Activated CD4-positive, alpha-beta T cell treated with anti-CD3 and anti-CD28 coated beads, Interleukin-2, amount 50 U/mL, for 16 hours (primary cell): Measurements from ENCODE around the gene WDR91.

Experiments
- DNase-seq: peaks from one replicate; pipeline ENCODE4 v3.0.0-alpha.2; 2020

WDR91 gene

DNA sequence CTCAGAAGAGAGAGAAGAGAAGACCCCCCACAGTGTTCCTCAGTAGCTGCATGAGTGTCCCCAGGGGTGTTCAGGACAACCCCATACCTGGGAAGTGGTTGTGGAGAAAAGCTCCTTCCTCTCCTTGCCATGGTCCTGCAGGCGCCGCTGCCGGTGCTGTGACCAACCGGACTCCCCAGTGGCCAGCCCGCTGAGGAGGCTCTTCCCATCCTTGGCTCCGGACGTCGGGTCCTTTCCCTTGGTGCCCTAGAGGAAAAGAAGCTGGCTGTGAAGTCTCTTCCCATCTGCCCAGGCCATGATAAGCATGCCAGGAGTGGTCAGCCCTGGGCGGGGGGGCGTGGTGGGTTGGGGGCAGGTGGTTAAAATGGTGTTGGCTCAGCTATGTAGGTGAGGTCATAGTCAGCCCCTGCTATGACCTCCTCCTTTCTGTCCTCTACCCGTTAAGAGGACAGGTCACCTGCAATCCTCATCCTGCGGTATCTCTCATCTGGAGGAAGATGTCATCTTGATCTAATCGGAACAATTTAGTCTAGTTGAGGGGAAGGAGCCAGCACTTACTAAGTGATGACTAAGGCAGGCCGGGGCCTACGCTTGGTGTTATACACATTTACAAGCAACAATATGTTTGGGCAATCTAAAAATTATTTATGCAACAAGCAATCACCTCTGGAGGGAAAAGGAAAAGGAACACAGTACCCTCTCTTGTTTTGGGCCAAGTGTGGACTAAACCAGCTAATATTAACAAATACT lies 13.2 kb downstream of the WDR91 start:
- no peak for DNase-seq

DNA sequence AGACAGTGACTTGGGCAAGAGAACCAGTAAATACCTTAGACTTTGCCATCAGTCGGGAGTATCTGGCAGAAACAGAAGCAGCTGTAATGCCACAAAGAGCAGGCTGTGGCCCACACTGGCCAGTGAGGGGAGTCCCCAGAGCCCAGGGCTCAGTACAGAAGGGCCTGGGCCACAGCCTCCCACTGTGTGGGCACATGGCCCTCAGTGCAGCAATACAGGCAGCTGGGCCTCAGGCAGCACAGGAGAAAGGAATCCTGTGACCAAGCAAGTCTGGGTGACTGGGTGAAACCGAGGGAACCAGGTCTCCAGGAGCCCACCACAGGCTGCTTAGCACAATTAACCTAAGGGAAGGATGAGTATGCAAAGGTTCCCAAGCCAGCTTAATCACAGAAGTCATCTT lies 14.0 kb downstream of the WDR91 start:
- DNase-seq, result no peak

DNA sequence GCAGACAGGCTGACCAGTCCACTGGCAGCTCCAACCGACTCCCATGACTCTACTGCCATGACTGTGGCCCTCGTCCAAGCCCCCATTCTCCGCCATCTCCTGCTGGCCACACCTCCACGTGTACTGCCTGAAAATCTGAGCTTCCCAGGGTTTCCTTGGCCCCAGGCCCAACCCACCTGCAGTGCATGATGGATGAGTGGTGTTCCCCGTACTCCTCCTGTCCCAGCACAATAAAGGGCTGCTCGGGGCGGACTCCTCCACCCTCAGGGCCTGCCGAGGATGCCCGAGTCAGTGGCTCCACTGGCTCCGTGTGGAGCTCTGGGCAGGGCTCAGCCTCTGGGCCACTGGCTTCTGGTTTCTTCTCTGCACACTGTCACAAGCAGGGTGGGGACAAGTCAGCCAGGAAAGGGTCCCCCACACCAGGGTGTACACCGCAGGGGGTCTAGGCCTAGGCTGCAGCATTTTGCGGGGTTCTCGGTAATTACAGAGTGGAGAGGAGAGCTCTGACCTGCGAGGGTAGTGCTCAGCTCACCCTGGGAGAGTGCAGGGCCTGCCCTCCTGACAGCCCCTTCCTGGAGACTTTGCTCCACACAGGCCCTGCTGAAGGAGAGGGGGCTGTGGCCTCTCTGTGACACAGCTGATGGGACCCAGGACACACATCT lies 15.2 kb downstream of the WDR91 start:
- DNase-seq, result no peak

DNA sequence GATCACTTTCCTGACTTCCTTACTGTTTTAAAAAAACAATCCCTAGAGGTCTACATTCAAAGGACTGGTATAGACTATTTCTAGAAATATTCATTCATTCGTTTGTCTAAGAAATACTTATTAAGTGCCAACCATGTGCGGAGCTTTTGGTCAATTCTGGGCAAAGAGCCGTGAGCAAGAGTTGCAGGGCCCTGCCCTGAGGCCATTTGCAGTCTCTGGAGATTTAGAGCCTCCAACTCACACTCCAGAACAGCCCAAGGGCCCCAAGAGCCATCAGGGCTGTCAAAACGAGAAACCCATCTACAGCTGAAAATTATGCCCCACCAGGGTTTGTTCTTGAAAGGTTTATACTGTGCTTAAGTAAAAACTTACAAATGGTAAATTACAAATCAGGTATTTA lies 16.2 kb downstream of the WDR91 start:
- no peak for DNase-seq

DNA sequence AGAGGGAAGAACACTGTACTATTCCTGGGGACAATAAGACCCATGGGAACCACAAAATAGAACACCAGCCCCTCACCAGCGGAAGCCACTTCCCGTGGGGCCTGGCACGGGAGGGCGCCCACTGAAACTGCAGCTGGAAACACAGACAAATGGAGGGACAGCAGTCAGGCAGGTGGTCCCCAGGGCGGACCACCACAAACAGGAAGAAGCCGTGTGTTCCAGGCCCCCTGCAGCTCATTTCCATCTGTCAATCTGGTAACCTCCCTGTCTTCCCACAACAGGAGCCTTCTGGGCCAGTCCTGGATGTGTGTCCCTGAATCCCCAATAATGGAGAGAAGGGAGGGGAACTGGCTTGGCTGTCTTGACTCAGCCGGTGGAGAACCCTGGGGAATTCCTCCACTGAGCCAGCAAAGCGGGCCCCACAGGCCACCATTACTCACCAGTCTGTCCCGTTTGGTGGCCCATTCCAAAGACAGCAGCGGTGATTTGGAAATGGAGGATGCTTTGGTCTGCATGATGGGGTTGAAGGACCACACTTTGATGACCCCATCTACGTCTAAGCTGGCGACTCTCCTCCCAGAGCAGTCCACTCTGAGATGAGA lies 16.7 kb downstream of the WDR91 start:
- no peak for DNase-seq

DNA sequence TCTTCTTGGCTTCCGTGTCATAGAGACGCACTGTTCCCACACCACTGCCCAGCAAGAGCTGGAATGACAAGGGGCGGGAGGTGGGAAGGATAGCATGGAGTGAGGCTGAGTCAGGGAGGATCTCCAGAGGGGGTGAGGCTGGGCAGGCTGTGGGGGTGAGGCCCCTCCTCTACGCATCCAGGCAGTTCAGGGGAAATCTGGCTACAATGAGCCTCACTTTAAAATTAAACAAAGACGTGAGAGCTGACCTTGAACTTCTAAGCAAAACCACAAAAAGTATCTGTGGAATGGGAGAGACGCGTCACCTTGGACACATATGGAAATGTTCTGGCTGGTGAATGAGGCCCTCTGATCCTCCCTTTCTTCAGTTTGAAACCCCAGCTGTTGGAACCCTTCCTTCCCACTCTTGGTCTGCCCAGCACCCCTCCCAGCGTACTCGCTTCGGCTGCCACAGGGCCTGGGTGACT lies 17.7 kb downstream of the WDR91 start:
- no peak for DNase-seq

DNA sequence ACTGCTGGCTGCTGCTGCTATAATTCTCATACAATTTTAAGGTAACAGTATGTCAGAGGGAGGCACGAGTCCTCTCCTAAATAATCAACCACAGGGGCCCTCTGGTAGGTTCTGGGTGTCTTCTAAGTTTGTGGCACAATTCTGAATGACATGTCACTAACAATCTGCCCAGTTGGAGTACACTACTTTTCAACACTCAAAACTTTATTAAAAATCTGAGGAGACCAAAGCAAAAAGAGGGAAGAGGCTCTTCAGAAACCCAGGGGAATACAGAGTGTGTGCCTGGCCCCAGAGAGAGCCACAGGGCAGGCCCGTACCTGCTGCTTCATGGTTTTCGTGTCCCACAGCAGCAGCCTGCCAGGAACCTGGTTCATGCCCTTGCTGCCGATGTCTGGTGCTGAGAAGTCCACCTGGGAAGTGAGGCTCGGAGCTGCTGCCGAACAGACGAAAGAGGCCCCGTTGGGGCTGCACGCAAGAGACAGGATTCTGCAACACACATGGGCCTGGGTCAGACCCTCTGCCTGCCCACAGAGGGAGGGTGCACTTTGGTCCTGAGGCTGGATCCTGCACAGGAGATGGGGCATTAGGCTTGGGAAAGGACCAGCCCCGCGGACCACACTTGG lies 18.3 kb downstream of the WDR91 start:
- DNase-seq, result no peak

DNA sequence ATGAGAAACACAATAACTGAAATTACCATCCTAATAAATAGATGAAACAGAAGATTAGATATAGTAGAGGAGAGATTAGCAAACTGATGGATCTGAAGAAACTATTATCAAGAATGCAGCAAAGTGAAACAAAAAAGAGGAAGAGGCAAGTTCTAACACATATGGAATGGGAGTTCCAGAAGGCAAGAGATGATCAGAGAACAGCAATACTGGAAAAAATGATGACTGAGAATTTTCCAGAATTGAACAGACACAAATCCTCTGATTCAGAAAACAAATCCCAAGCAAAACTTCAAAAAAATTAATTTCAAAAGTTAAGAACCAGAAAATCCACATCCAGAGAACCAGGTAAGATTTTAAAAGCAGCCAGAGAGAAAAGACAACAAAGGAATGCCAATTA lies 20.6 kb downstream of the WDR91 start:
- no peak for DNase-seq

DNA sequence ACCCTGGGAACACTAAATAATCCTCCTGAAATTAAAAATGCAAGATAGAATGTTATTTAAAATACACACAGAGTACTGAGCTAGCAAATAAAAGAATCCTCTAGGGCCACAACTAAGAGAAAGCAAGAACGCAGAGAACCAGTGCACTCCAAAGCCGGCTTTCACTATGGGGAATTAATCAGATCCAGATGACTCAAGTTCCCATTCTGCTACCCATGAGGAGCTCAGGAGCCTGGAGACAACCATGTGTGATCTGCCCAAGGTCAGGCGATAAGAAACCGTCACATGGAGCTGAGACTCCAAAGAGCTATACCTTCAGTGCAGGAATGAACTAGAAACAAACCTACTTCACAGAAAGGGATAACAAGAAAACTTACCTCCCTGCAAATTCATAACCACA lies 21.4 kb downstream of the WDR91 start:
- DNase-seq, result no peak

DNA sequence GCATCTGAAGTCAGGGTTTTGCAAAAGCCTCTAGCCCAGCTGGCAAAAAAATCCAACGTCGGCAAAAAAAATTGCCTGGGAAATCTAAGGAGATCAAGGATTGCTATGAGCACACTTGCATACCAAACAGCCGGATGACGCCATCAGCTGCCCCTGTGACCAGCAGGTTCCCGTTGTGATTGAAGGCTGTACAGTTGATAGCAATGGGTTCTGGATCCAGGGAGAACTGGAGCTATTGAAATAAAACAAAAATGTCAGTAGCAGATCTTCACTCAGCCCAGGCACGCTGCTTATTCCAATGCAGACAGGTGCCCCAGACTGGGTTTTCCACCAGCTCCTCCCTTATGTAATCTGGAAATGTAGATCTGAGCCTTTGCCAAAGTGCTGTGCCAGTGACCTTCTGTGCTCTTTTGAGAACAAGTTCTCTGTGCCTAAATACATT lies 22.1 kb downstream of the WDR91 start:
- no peak for DNase-seq

DNA sequence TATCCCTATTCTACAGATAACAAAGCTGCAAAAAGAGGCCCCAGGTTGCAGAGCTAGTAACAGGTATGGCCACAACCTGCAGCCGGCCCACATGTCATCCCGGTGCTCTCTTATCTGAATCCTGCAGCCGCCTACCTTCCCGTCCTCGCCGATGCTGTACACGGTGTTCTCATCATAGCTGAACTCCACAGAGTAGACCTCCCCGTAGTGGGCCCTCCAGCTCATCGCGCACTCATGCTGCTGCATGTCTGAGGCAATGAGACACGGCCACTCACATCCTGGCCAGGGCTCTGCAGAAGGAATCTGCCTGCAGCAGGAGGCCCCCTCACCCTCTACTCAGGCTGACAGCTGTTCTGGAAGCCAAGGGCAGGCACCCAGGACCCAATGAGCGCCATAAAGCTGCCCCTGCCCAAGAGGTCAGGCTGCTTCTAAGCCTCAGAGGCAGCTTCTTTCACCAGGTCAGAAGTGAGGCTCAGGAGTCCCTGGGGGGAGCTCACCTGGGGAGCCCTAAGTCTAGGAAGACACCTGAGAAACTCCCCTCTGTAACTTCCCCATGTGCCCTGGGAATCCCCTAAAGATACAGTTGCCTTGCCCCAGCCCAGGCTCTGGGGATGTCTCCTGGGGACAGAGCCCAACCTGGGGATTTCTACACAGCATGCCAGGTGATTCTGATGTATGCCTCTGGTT lies 22.9 kb downstream of the WDR91 start:
- no peak for DNase-seq

DNA sequence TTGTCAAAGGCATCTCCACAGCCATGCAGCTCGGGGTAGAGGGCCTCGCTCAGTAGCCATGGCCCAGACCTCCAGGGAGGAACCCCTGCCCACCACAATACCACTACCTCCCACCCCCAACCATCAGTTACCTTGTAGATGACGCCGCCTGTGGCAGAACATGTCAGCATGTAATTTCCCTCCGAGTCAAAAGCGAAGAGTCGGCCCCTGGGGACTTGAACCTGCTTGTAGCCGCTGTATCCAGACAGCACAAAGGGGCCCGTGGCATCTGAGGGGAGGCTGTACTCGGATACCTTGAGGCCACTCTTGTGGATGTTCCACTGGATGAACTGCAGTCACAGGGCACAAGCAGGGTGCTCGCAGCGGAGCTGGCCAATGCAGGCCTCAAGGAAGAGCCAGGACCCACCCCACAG lies 24.5 kb downstream of the WDR91 start:
- DNase-seq, result peak; percentile 18

DNA sequence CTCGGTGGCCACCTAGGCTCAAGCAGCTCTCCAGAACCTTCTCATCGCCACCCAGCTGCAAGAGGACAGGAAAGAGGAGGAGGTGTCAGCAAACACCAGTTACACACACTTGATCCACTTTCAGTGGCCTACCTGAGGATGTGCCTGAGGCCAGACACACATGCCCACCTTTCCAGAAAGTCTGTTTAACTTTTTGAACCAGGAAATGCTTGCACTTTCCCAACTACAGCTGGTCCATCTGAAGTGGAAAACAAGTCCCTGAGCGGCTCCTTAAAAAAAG lies 25.1 kb downstream of the WDR91 start:
- DNase-seq, result no peak

DNA sequence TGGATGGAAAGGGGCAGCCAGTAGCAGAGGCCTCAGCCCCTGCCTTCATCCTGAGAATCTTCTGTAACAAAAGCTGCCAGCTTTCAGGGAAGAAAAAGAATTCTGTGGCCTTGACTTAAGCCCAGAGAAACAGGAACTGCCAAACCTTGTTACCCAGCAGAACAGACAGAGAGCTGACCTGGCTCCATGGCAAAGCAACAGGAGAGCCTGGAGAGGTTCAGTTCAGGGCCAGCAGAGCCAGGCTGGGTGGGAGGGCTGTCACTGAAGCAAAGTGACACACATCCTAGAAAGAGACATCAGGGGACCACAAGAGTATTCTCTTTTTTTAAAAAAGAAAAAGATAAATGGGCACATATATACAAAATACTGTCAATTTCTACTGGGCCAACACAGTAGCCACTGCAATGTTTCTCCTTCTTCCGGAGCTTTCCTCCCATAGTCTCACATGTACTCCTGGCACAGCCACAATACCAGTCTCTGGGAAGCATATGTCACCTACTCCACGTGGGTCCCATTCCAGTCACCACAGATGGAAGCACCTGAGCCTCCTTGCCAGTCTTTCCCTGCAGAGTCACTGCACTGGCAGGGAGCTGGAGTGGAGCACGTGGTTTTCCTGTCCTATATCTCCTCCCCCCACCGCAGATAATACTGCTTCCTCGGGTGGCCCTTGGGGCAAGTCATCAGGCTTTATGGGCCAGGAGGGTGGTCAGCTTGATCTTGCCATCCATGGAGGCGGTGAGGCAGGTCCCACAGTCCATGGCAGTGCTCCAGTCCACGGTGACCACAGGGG lies 25.7 kb downstream of the WDR91 start:
- DNase-seq, result no peak

DNA sequence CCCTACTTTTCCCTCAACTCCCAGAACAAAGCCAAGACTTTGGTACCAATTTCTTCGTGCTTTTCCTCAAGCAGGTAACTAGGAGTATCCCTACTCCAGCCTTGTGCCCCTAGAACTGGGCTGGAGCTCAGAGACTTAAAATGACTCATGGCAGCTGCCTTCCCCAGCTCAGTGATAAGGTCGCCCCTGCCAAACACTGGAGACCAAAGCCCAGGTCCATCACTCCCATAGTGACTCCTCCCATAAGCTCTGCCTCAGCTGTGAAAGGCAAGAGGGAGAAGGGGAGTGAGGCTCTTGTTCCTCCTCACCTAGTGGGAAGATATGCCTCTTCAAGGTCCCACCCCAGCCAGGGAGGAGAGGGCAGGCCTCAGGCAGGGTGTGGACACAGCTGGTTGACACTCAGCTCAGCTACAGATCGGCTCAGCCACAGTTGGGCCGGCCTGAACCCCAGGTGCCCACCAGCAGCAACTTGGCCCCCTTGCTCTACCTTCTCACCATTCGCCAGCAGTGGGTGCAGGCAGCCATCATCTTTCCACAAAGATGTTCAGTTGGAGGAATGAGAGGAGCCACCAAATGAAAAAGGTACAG lies 27.0 kb downstream of the WDR91 start:
- no peak for DNase-seq

DNA sequence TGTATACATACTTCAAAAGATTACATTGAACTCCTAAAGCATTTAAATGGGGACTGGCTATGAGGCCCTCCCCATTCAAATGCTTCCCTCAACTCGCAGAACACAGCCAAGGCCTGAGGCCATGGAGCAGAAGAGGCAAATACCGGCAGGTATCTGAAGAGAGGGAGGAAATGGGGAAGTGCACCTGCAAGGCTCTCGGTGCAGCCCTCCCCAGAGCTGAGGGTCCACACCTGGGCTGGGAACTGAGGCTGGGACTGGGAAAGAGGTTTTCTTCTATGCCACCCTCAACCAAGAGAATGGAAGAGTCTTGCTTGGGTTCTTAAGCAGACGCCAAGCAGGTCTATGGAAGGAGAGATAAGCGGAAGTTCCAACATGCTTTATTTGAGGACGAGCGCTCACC lies 27.8 kb downstream of the WDR91 start:
- DNase-seq, result no peak

DNA sequence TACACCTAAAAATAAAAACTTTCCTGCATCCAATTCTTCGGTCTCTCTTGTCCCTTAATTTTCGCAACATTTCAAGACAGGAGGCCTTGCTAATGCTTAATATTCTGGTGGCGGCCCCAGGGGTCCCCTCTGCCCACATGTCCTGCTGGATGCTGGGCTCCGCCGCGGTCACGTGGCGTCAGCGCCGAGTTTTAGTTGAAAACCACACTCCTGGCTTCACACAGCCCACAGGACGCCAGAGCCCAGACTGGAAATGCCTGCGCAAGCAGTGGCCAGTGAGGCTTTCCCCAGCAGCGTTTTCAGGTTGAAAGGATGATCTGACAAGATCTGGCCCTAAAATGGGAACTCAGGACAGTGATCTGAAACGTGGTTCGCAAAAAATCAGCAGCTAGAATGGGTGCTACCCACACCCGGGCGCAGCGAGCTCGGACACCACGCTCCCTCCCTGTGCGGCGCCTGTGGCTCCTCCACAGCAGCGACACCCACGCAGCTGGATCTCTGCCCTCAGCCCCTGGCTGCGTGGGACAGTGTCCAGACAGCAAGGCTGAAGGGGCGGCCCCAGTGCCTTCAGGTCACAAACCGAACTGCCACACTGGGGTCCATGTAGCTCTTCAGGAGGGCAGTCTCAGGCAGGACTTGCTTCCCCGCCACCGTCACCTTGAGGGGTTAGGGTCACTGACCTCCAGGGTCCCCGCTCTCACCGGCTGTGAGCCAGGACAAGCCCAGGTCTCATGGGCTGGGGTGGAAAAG lies 29.2 kb downstream of the WDR91 start:
- no peak for DNase-seq

DNA sequence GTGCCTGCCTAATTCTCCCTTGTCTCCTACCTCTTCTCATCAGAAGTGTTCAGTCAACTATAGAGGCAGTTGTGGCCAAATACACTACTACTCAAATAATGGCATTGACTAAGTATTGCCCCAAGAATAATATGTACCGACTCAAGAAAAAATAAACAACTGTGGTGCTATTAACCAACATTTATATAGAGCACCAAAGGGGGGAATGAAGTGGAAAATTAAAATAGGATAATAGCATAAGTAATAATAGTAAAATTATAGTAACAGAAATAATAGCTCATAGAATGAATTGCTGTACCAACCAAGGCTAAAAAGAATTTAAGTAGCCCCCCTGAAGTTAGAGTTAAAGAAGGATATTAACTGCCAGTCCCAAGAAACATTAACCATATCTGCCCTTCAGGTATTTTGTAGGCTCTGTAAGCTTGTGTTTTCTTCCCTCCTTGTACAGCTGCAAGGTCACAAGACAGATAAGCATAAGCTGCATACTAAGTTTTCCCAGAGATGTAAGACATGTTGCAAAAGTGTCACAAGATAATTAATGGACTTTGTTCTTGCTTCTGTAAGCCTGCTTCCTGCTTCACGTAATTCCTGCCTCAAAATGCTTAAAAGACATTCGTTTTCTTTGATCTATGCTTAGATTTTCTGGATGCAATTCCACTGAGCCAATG lies 29.9 kb downstream of the WDR91 start:
- DNase-seq, result no peak

DNA sequence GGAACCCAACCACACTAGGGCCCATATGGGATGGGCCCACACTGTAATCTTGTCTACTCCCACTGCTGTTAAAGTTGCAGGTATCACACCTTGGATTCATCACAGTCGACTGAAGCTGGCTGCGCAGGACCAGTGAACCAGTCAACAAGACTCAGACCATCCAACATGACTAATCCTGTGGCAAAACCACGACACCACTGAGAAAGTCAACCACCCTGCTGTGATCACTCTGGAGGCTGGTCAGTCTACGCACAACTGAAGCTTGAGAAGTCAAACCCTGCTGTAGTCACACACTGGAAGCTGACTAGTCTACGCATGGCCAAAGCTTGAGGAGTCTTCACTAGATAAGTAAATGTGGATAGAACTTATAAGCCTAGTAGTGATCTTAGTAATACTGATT lies 31.2 kb downstream of the WDR91 start:
- DNase-seq, result peak; percentile 18

DNA sequence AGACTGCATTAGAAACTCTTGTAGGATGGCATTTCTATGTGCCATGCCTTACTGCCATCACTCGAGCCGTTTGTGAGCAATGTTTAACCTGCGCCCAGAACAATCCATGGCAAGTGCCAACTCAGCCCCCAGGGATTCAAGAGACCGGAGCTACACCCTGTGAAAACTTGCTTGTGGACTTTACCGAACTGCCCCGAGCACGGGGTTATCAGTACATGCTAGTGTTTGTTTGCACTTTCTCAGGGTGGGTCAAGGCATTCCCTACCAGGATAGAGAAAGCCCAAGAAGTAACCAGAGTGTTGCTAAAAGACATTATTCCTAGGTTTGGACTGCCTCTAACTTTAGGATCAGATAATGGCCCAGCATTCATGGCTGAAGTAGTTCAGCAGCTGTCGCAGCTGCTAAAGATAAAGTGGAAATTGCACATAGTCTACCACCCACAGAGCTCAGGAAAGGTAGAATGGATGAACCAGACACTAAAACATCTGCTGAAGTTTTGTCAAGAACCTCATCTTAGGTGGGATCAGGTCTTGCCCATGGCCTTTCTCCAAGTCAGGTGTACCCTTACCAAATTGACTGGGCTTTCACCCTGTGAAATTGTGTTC lies 31.9 kb downstream of the WDR91 start:
- DNase-seq, result no peak
